Pancreas (tissue), 10 donors: ENCODE results near the gene DNAH9. TPM values are rescaled to one million over a fixed set of nuclear protein-coding genes. Genes with fewer than 3 reads are reported as not detected.

ENCODE experiments used
- ATAC-seq, 4 donors: fragments of 200-7000 bp; cut with Tn5 transposase; one replicate each; pipeline versions ENCODE4 v1.8.0 to v1.9.1; 2020; ENCODE audit warnings: mild to moderate bottlenecking in 4 of 4, moderate library complexity in 4 of 4
- DNase-seq, 6 donors: peaks; one replicate each; pipeline ENCODE4 v3.0.0-alpha.2; 2020
- FAIRE-seq: peaks from 2 replicates; lab custom pipeline; 2012; peaks lifted over from hg19 to GRCh38; lab: Jason Lieb, UNC
- H3K27ac ChIP-seq, 4 donors: fragments of 200-600 bp; sonication (generic); 1 replicate in 3 of 4; 2 replicates in 1 of 4; pipeline versions ENCODE4 v1.5.0 to v1.8.0; 2020
- H3K27me3 ChIP-seq, 4 donors: fragments of 200-600 bp; one replicate each; pipeline ENCODE4 v1.8.0; 2021
- H3K36me3 ChIP-seq, 3 donors: fragments of 200-600 bp; sonication (generic) in 1 of 3; one replicate each; pipeline versions ENCODE4 v1.5.0 to v1.8.0; 2020 to 2021
- H3K4me1 ChIP-seq, 3 donors: fragments of 200-600 bp; one replicate each; pipeline ENCODE4 v1.8.0; 2021
- H3K4me3 ChIP-seq, 4 donors: fragments of 200-600 bp; sonication (generic) in 2 of 4; one replicate each; pipeline versions ENCODE4 v1.5.0 to v1.8.0; 2020 to 2021
- H3K9me3 ChIP-seq, 4 donors: fragments of 200-600 bp; one replicate each; pipeline ENCODE4 v1.8.0; 2021
- WGBS, 2 donors: extraction: QIAGEN DNeasy Blood & Tissue Kit; methylation state at CpG; one replicate each; pipeline ENCODE4 v1.1.7; 2013; 5-methylcytosine and 5-hydroxymethylcytosine counted together
- intact Hi-C, 3 donors: fragments of 100-400 bp; cut with DNase I; formaldehyde crosslinking; loops; one replicate each; pipeline versions ENCODE4 v1.11.1 to v1.14.2; 2022
- polyA plus RNA-seq, 2 donors: library from polyadenylated mRNA; stranded (reverse); fragments of 200-250 nt; gene quantifications; one replicate each; pipeline ENCODE4 v1.2.3, GENCODE V29; 2013
- total RNA-seq, 6 donors: library from RNA; stranded (reverse); fragmentation: NEBNext Ultra II Directional in 4 of 6; extraction: Animal tissue kit (Norgen Biotek cat#: 25700) in 4 of 6; gene quantifications; one replicate each; pipeline versions ENCODE4 v1.2.1 to v1.2.4, GENCODE V29; 2021 to 2023
- TF ChIP-seq, protein P1 (sequence below), 4 donors: fragments of 200-600 bp; sonication (generic) in 3 of 4; IDR thresholded peaks; one replicate each; pipeline versions ENCODE4 v1.5.0 to v1.8.0; 2021; ENCODE audit warnings: antibody characterized with exemption in 4 of 4
- donor health status: healthy with polysubstance abuse.
- donor health status: DM: no; HTN: no; CAD: no; lungs with moderate emphysema.
- donor health status: DM: no; HTN: no; CAD: no.
- donor health status: control.
- donor health status: control.
- donor health status: Bipolar disorder and iron deficiency.
- donor health status: DM: yes; HTN: yes; CAD: no.
- donor health status: DM: no; HTN: no; CAD: no.
- donor health status: DM: no; HTN: no; CAD: no.
- donor health status: DM: yes; HTN: yes; CAD: no.

DNAH9 gene
- total and polyA plus RNA-seq, 8 donors, result 0.53 to 2.4 (median 1.3) TPM

DNA sequence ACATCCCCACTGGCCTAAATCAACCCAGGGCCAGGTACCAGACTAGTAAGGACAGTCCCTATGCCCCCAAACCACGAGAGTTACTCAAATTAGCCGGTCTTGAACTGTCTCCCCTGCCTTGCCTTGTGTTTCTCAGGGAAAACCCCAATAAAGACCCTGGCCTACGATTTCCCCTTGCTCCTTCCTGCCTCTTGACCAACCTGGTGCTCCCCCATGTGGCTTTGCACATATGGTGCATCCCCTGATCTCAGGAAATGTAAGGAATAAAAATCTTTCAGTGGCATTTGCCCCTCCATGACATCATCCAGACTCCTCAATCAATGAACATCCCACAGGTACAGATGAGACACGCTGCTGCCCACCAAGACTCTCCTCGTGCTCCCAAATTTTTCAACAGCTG lies 311.1 kb downstream of the DNAH9 start:
- Histone ChIP-seq H3K27me3 (no peaks in the 10 kb centered on the region), H3K36me3 (no peaks in the 10 kb centered on the region), H3K27ac (no peak overlapping the region), H3K4me3 (no peak overlapping the region), H3K4me1 (no peaks in the 10 kb centered on the region), H3K9me3 (no peaks in the 10 kb centered on the region)
- 53 to 59% methylated on average over 5 of the region's 5 CpGs for whole genome bisulfite sequencing, 2 donors
- ATAC-seq (no peak), FAIRE-seq (no peak), DNase-seq (no peak)
- TF ChIP-seq, protein P1, sequence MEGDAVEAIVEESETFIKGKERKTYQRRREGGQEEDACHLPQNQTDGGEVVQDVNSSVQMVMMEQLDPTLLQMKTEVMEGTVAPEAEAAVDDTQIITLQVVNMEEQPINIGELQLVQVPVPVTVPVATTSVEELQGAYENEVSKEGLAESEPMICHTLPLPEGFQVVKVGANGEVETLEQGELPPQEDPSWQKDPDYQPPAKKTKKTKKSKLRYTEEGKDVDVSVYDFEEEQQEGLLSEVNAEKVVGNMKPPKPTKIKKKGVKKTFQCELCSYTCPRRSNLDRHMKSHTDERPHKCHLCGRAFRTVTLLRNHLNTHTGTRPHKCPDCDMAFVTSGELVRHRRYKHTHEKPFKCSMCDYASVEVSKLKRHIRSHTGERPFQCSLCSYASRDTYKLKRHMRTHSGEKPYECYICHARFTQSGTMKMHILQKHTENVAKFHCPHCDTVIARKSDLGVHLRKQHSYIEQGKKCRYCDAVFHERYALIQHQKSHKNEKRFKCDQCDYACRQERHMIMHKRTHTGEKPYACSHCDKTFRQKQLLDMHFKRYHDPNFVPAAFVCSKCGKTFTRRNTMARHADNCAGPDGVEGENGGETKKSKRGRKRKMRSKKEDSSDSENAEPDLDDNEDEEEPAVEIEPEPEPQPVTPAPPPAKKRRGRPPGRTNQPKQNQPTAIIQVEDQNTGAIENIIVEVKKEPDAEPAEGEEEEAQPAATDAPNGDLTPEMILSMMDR (IDR thresholded peaks at IDR 0.05), result no peak
- intact Hi-C loops, result no loop called here

DNA sequence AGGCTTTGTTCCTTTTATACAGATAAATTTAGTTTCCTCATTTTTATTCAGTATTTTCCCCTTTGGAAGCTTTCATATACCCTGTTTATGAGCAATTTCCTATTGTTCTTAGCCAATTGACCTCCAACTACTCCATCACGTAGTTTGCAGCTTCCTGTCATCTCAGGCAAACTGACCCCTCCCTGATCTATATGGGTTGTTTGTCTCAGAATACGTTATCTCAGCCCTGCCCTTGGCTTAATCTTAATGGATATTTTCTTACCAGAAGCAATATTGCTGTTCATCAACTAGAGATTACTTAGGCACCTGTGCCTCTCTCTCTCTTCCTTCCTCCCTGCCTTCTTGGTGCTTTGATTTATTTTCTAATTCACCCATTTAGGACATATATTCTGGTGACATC lies 317.8 kb downstream of the DNAH9 start:
- no peaks in the 10 kb centered on the region for H3K36me3 ChIP-seq
- no peak overlapping the region for H3K4me3 ChIP-seq
- H3K9me3 ChIP-seq, result no peaks in the 10 kb centered on the region
- no peak for ATAC-seq
- H3K27me3 ChIP-seq, result no peaks in the 10 kb centered on the region
- TF ChIP-seq, protein P1 (IDR thresholded peaks at IDR 0.05), result no peak
- no peak overlapping the region for H3K27ac ChIP-seq
- intact Hi-C loops, result no loop called here
- no peaks in the 10 kb centered on the region for H3K4me1 ChIP-seq
- no peak for FAIRE-seq
- WGBS, 2 donors, result 15 to 19% methylated on average over 2 of the region's 2 CpGs
- no peak for DNase-seq

DNA sequence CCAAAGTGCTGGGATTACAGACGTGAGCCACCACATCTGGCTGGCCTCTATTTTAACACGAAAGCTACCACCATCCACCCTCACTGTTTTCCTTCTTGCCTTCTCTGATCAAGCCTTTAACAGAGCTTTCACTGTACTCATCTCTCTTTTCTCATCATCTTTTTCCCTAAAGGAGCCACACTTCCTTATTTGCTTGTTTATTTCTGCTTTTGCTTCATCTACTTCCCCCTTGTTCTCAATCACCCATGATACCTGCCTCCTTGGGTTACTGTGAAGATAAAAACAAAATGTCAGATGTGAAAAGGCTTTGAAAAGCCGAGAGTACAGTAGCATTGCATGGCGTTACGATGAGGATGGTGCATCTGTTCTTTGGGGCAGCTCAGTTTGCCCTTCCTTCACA lies 319.1 kb downstream of the DNAH9 start:
- no peak for DNase-seq
- no peak for ATAC-seq
- FAIRE-seq, result no peak
- Histone ChIP-seq H3K27ac (no peak overlapping the region), H3K4me3 (no peak overlapping the region), H3K4me1 (no peaks in the 10 kb centered on the region), H3K9me3 (no peaks in the 10 kb centered on the region), H3K27me3 (no peaks in the 10 kb centered on the region), H3K36me3 (no peaks in the 10 kb centered on the region)
- TF ChIP-seq, protein P1 (IDR thresholded peaks at IDR 0.05), result no peak
- WGBS, 2 donors, result 65 to 71% methylated on average over 5 of the region's 5 CpGs
- intact Hi-C loops, result no loop called here

DNA sequence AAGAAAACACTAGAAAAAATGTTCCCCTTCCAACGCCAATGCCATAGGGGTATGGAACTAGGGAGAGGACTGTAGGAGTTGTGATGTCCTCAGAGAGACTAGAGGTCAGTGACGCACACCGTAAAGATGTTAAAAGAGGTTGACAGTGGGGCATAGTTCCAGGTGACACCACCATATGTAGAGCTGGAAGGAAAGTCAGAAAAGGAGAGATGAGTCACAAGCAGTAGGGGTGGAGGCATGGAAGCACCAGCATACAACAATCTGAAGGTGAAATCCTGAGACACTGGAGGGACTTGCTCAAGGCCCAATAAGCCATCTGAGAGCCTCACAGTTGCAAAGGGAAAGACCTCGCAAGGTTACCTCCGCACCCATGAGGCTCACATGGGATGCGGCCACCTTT lies 323.0 kb downstream of the DNAH9 start:
- no peak for DNase-seq
- no peak for FAIRE-seq
- intact Hi-C loops, result no loop called here

DNA sequence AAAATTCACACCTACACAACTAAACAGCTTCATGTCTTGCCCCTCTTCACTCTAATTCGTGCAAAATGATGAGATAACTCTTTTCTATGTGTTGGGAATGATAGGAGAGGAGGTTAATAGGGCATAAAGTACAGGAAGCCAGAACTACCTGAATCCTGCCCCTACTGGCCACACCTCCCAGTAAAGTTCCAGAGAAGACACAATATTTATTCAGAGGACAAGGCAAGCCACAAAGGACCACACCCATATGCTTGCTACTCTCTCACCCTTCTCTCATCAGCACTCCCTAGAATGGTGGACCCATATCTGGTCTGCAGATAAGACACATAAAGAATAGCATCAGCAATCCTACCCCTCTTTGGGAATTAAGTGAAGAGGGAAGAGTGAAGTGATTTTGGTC lies 324.4 kb downstream of the DNAH9 start:
- FAIRE-seq (no peak), DNase-seq (no peak), ATAC-seq (no peak)
- Histone ChIP-seq H3K4me1 (no peaks in the 10 kb centered on the region), H3K4me3 (no peak overlapping the region), H3K36me3 (no peaks in the 10 kb centered on the region), H3K27ac (no peak overlapping the region), H3K27me3 (no peaks in the 10 kb centered on the region), H3K9me3 (no peaks in the 10 kb centered on the region)
- WGBS, 2 donors, result 40 to 55% methylated on average over 1 of the region's 1 CpG
- intact Hi-C loops, result no loop called here
- TF ChIP-seq, protein P1 (IDR thresholded peaks at IDR 0.05), result no peak

More for the DNA sequence above, 323.0 kb downstream of the DNAH9 start:
- H3K36me3 ChIP-seq, result no peaks in the 10 kb centered on the region
- no peak overlapping the region for H3K4me3 ChIP-seq
- TF ChIP-seq, protein P1 (IDR thresholded peaks at IDR 0.05), result no peak
- H3K4me1 ChIP-seq, result no peaks in the 10 kb centered on the region
- ATAC-seq, result no peak
- H3K27me3 ChIP-seq, result no peaks in the 10 kb centered on the region
- 85 to 87% methylated on average over 6 of the region's 6 CpGs for WGBS, 2 donors
- no peak overlapping the region for H3K27ac ChIP-seq
- H3K9me3 ChIP-seq, result no peaks in the 10 kb centered on the region
